OCI-LY1 (cell line): ENCODE measurements around the gene DYNC1H1.

Experiments used
- CTCF ChIP-seq: fragments of 200-600 bp; sonication (generic), shearing (Covaris generic); IDR thresholded peaks from 2 replicates; pipeline ENCODE4 v1.5.1; 2017; ENCODE audit warnings: mild to moderate bottlenecking, antibody characterized with exemption, low read length, moderate library complexity, mixed read lengths
- EZH2 ChIP-seq: fragments of 200-600 bp; sonication (generic), shearing (Covaris generic); IDR thresholded peaks from 2 replicates; pipeline ENCODE4 v1.8.0; 2017; ENCODE audit warnings: borderline replicate concordance, mixed run types, mild to moderate bottlenecking, antibody characterized with exemption, low read length, moderate library complexity, mixed read lengths

- TF ChIP-seq EZH2 (no peak), CTCF (no peak)
Observed at GRCh38 chr14:101929096-101929495, 35.3 kb upstream of the DYNC1H1 start.
